ENCODE measurements around the gene FBXW8. TPM values are rescaled to one million over a fixed set of nuclear protein-coding genes. Genes with fewer than 3 reads are reported as not detected.

Gene FBXW8
- total RNA-seq, 1 experiment from 2014 or later = 34.8 TPM

GRCh38 chr12:116990971-116991966, 80.5 kb downstream of the FBXW8 start:
- no peaks in the 10 kb centered on the region for H4K20me1 ChIP-seq (ENCODE audit: insufficient read depth, low read depth, low read length)
- no peak overlapping the region for H3K4me2 ChIP-seq (ENCODE audit: low read depth, low read length, poor library complexity, severe bottlenecking)
- peaks cover 19% of the 10 kb centered on the region for H3K36me3 ChIP-seq (ENCODE audit: insufficient read depth, low read length)
- no peak overlapping the region for H3K9ac ChIP-seq (ENCODE audit: low read length)
- H3K79me2 ChIP-seq (ENCODE audit: low read length) = peaks cover 19% of the 10 kb centered on the region
- no peaks in the 10 kb centered on the region for H3K9me2 ChIP-seq (replicated peaks; ENCODE audit: insufficient read depth, low read length)
- no peak overlapping the region for H3K4me3 ChIP-seq (ENCODE audit: low read length)
- no peak overlapping the region for H2AFZ ChIP-seq (ENCODE audit: low read length)
- no peaks in the 10 kb centered on the region for H3K4me1 ChIP-seq (ENCODE audit: low read length)
- DNase-seq = no peak
- no peak overlapping the region for H3K27ac ChIP-seq (ENCODE audit: low read length)
- H3K9me3 ChIP-seq (ENCODE audit: low read length) = no peaks in the 10 kb centered on the region
- no peaks in the 10 kb centered on the region for H3K27me3 ChIP-seq (ENCODE audit: low read length)

- Histone ChIP-seq H3K4me1 (ENCODE audit: low read length) (peaks cover 17% of the 10 kb centered on the region), H3K4me3 (ENCODE audit: low read length) (no peak overlapping the region), H3K9ac (ENCODE audit: low read length) (no peak overlapping the region), H3K79me2 (ENCODE audit: low read length) (peaks cover 24% of the 10 kb centered on the region), H2AFZ (ENCODE audit: low read length) (no peak overlapping the region), H3K27me3 (ENCODE audit: low read length) (no peaks in the 10 kb centered on the region), H3K9me2 (replicated peaks; ENCODE audit: insufficient read depth, low read length) (no peaks in the 10 kb centered on the region), H3K36me3 (ENCODE audit: insufficient read depth, low read length) (no peaks in the 10 kb centered on the region; the same call in 1 of the 2 replicates), H3K9me3 (ENCODE audit: low read length) (no peaks in the 10 kb centered on the region), H4K20me1 (ENCODE audit: insufficient read depth, low read depth, low read length) (no peaks in the 10 kb centered on the region), H3K27ac (ENCODE audit: low read length) (no peak overlapping the region), H3K4me2 (ENCODE audit: low read depth, low read length, poor library complexity, severe bottlenecking) (no peak overlapping the region)
- no peak for DNase-seq
Measured at GRCh38 chr12:116996093-116996492, 85.3 kb downstream of the FBXW8 start.

GRCh38 chr12:116996621-116997020, 85.9 kb downstream of the FBXW8 start:
- Histone ChIP-seq H3K27ac (ENCODE audit: low read length) (no peak overlapping the region), H3K27me3 (ENCODE audit: low read length) (no peaks in the 10 kb centered on the region), H3K79me2 (ENCODE audit: low read length) (peaks cover 29% of the 10 kb centered on the region), H3K4me2 (ENCODE audit: low read depth, low read length, poor library complexity, severe bottlenecking) (no peak overlapping the region), H3K36me3 (ENCODE audit: insufficient read depth, low read length) (no peaks in the 10 kb centered on the region; the same call in 1 of the 2 replicates), H4K20me1 (ENCODE audit: insufficient read depth, low read depth, low read length) (no peaks in the 10 kb centered on the region), H3K9me2 (replicated peaks; ENCODE audit: insufficient read depth, low read length) (no peaks in the 10 kb centered on the region), H2AFZ (ENCODE audit: low read length) (no peak overlapping the region), H3K4me1 (ENCODE audit: low read length) (peaks cover 17% of the 10 kb centered on the region), H3K4me3 (ENCODE audit: low read length) (no peak overlapping the region), H3K9ac (ENCODE audit: low read length) (no peak overlapping the region), H3K9me3 (ENCODE audit: low read length) (no peaks in the 10 kb centered on the region)
- DNase-seq = no peak

- Histone ChIP-seq H4K20me1 (ENCODE audit: insufficient read depth, low read depth, low read length) (no peaks in the 10 kb centered on the region), H3K4me1 (ENCODE audit: low read length) (peaks cover 17% of the 10 kb centered on the region), H3K9me2 (replicated peaks; ENCODE audit: insufficient read depth, low read length) (no peaks in the 10 kb centered on the region), H3K27ac (ENCODE audit: low read length) (no peak overlapping the region; the same call in 1 of the 2 replicates), H2AFZ (ENCODE audit: low read length) (no peak overlapping the region), H3K9ac (ENCODE audit: low read length) (no peak overlapping the region), H3K9me3 (ENCODE audit: low read length) (no peaks in the 10 kb centered on the region), H3K4me2 (ENCODE audit: low read depth, low read length, poor library complexity, severe bottlenecking) (no peak overlapping the region), H3K27me3 (ENCODE audit: low read length) (no peaks in the 10 kb centered on the region), H3K36me3 (ENCODE audit: insufficient read depth, low read length) (no peaks in the 10 kb centered on the region; the same call in 1 of the 2 replicates), H3K79me2 (ENCODE audit: low read length) (peaks cover 24% of the 10 kb centered on the region), H3K4me3 (ENCODE audit: low read length) (no peak overlapping the region)
- DNase-seq = no peak
Measured at GRCh38 chr12:116999066-116999465, 88.3 kb downstream of the FBXW8 start.

- peak overlapping the region; percentile 33 for H3K9ac ChIP-seq (ENCODE audit: low read length)
- no peaks in the 10 kb centered on the region for H3K9me3 ChIP-seq (ENCODE audit: low read length)
Measured at GRCh38 chr12:117000316-117000715, 89.6 kb downstream of the FBXW8 start.

GRCh38 chr12:117002051-117002817, 91.5 kb downstream of the FBXW8 start:
- H3K4me3 ChIP-seq (ENCODE audit: low read length) = no peak overlapping the region
- no peaks in the 10 kb centered on the region for H3K36me3 ChIP-seq (ENCODE audit: insufficient read depth, low read length)
- H3K4me1 ChIP-seq (ENCODE audit: low read length) = peaks cover 17% of the 10 kb centered on the region
- H3K27me3 ChIP-seq (ENCODE audit: low read length) = no peaks in the 10 kb centered on the region
- H3K79me2 ChIP-seq (ENCODE audit: low read length) = peaks cover 13% of the 10 kb centered on the region; the same call in 1 of the 2 replicates
- no peak overlapping the region for H3K27ac ChIP-seq (ENCODE audit: low read length)
- DNase-seq = no peak
- no peak overlapping the region for H2AFZ ChIP-seq (ENCODE audit: low read length)
- H3K9me3 ChIP-seq (ENCODE audit: low read length) = no peaks in the 10 kb centered on the region
- H3K9ac ChIP-seq (ENCODE audit: low read length) = no peak overlapping the region
- no peaks in the 10 kb centered on the region for H4K20me1 ChIP-seq (ENCODE audit: insufficient read depth, low read depth, low read length)
- H3K4me2 ChIP-seq (ENCODE audit: low read depth, low read length, poor library complexity, severe bottlenecking) = no peak overlapping the region
- no peaks in the 10 kb centered on the region for H3K9me2 ChIP-seq (replicated peaks; ENCODE audit: insufficient read depth, low read length)

More at GRCh38 chr12:117000316-117000715, 89.6 kb downstream of the FBXW8 start:
- Histone ChIP-seq H4K20me1 (ENCODE audit: insufficient read depth, low read depth, low read length) (no peaks in the 10 kb centered on the region), H3K4me2 (ENCODE audit: low read depth, low read length, poor library complexity, severe bottlenecking) (peak overlapping the region; percentile 46), H3K27ac (ENCODE audit: low read length) (peak overlapping the region; percentile 60), H3K4me3 (ENCODE audit: low read length) (peak overlapping the region; percentile 28; the same call in 1 of the 2 replicates), H3K27me3 (ENCODE audit: low read length) (no peaks in the 10 kb centered on the region), H3K9me2 (replicated peaks; ENCODE audit: insufficient read depth, low read length) (no peaks in the 10 kb centered on the region), H3K36me3 (ENCODE audit: insufficient read depth, low read length) (no peaks in the 10 kb centered on the region), H3K79me2 (ENCODE audit: low read length) (peaks cover 17% of the 10 kb centered on the region; the same call in 1 of the 2 replicates), H2AFZ (ENCODE audit: low read length) (no peak overlapping the region), H3K4me1 (ENCODE audit: low read length) (peaks cover 17% of the 10 kb centered on the region)
- peak; percentile 83 for DNase-seq

GRCh38 chr12:117003883-117004404, 93.2 kb downstream of the FBXW8 start:
- DNase-seq = no peak
- no peaks in the 10 kb centered on the region for H3K9me2 ChIP-seq (replicated peaks; ENCODE audit: insufficient read depth, low read length)
- H3K27ac ChIP-seq (ENCODE audit: low read length) = no peak overlapping the region
- H3K4me3 ChIP-seq (ENCODE audit: low read length) = no peak overlapping the region
- no peaks in the 10 kb centered on the region for H4K20me1 ChIP-seq (ENCODE audit: insufficient read depth, low read depth, low read length)
- no peak overlapping the region for H3K4me2 ChIP-seq (ENCODE audit: low read depth, low read length, poor library complexity, severe bottlenecking)
- H3K36me3 ChIP-seq (ENCODE audit: insufficient read depth, low read length) = no peaks in the 10 kb centered on the region
- H3K9ac ChIP-seq (ENCODE audit: low read length) = no peak overlapping the region
- peaks cover 13% of the 10 kb centered on the region; the same call in 1 of the 2 replicates for H3K79me2 ChIP-seq (ENCODE audit: low read length)
- no peaks in the 10 kb centered on the region for H3K9me3 ChIP-seq (ENCODE audit: low read length)
- H3K4me1 ChIP-seq (ENCODE audit: low read length) = peaks cover 17% of the 10 kb centered on the region
- no peaks in the 10 kb centered on the region for H3K27me3 ChIP-seq (ENCODE audit: low read length)
- no peak overlapping the region for H2AFZ ChIP-seq (ENCODE audit: low read length)
